ENCODE results near the gene USH1C. TPM values are rescaled to one million over a fixed set of nuclear protein-coding genes. Genes with fewer than 3 reads are reported as not detected.

USH1C gene
- total RNA-seq, 1 donor: not detected

- Histone ChIP-seq H3K79me2 (ENCODE audit: insufficient read depth, low read length) (no peaks in the 10 kb centered on the region), H3K4me3 (ENCODE audit: insufficient read depth, low read length) (no peak within 1 kb of the TSS), H3K27me3 (ENCODE audit: insufficient read depth, low read length) (peaks cover 27% of the 10 kb centered on the region), H3K27ac (ENCODE audit: low read depth, low read length) (no peak within 1 kb of the TSS), H4K20me1 (ENCODE audit: insufficient read depth, low read length) (no peaks in the 10 kb centered on the region), H3K4me2 (ENCODE audit: insufficient read depth, low read length) (no peak within 1 kb of the TSS), H3K36me3 (ENCODE audit: insufficient read depth, low read length) (no peaks in the 10 kb centered on the region), H3K9me3 (ENCODE audit: low read depth, low read length) (no peaks in the 10 kb centered on the region), H2AFZ (ENCODE audit: low read length) (no peak within 1 kb of the TSS), H3K4me1 (ENCODE audit: insufficient read depth, low read length) (no peaks in the 10 kb centered on the region)
- TF ChIP-seq CTCF (IDR thresholded peaks at IDR 0.05; ENCODE audit: extremely low read depth, low read depth, low read length): no peak
- peak; percentile 93 for DNase-seq (ENCODE audit: insufficient read length, low spot score, missing footprints)
These were observed 2.9 kb upstream of the USH1C start, which contains the start of gene OTOG for GRCh38 chr11:17547051-17547577. Gene OTOG, plus strand, starts transcription at chr11:17547259. Its CDS starts 114 bp downstream, at chr11:17547373.

GRCh38 chr11:17546240-17546639, 2.0 kb upstream of the USH1C start:
- DNase-seq (ENCODE audit: insufficient read length, low spot score, missing footprints): no peak
- Histone ChIP-seq H3K36me3 (ENCODE audit: insufficient read depth, low read length) (no peaks in the 10 kb centered on the region), H3K9me3 (ENCODE audit: low read depth, low read length) (no peaks in the 10 kb centered on the region), H3K79me2 (ENCODE audit: insufficient read depth, low read length) (no peaks in the 10 kb centered on the region), H3K4me3 (ENCODE audit: insufficient read depth, low read length) (no peak overlapping the region), H3K4me1 (ENCODE audit: insufficient read depth, low read length) (no peaks in the 10 kb centered on the region), H2AFZ (ENCODE audit: low read length) (no peak overlapping the region), H3K27me3 (ENCODE audit: insufficient read depth, low read length) (peaks cover 31% of the 10 kb centered on the region), H3K4me2 (ENCODE audit: insufficient read depth, low read length) (no peak overlapping the region), H3K27ac (ENCODE audit: low read depth, low read length) (no peak overlapping the region), H4K20me1 (ENCODE audit: insufficient read depth, low read length) (no peaks in the 10 kb centered on the region)
- TF ChIP-seq CTCF (IDR thresholded peaks at IDR 0.05; ENCODE audit: extremely low read depth, low read depth, low read length): no peak

GRCh38 chr11:17543574-17544180, 539 bp downstream of the USH1C start:
- peaks cover 31% of the 10 kb centered on the region for H3K27me3 ChIP-seq (ENCODE audit: insufficient read depth, low read length)

More at GRCh38 chr11:17543574-17544180, 539 bp downstream of the USH1C start:
- TF ChIP-seq CTCF (IDR thresholded peaks at IDR 0.05; ENCODE audit: extremely low read depth, low read depth, low read length): no peak
- Histone ChIP-seq H3K4me1 (ENCODE audit: insufficient read depth, low read length) (no peaks in the 10 kb centered on the region), H2AFZ (ENCODE audit: low read length) (no peak overlapping the region), H3K4me3 (ENCODE audit: insufficient read depth, low read length) (no peak overlapping the region), H4K20me1 (ENCODE audit: insufficient read depth, low read length) (no peaks in the 10 kb centered on the region), H3K9me3 (ENCODE audit: low read depth, low read length) (no peaks in the 10 kb centered on the region), H3K27ac (ENCODE audit: low read depth, low read length) (no peak overlapping the region), H3K79me2 (ENCODE audit: insufficient read depth, low read length) (no peaks in the 10 kb centered on the region), H3K36me3 (ENCODE audit: insufficient read depth, low read length) (no peaks in the 10 kb centered on the region), H3K4me2 (ENCODE audit: insufficient read depth, low read length) (no peak overlapping the region)
- peak; percentile 78 for DNase-seq (ENCODE audit: insufficient read length, low spot score, missing footprints)
